Activated gamma-delta T cell (primary cell): ENCODE data around the gene HELZ2.

ENCODE experiments used
- DNase-seq: peaks from one replicate; lab custom pipeline; 2025; lab: John Stamatoyannopoulos, UW

The HELZ2 gene

GRCh38 chr20:63525185-63525584 lies 48.9 kb downstream of the HELZ2 start:
- no peak for DNase-seq
